Fibroblast of lung (primary cell): ENCODE measurements around the gene GPC3. TPM values are rescaled to one million over a fixed set of nuclear protein-coding genes. Genes with fewer than 3 reads are reported as not detected.

Experiments
- DNase-seq, 2 donors: peaks; one replicate each; pipeline versions ENCODE4 v3.0.0 to v3.0.0-alpha.2; 2010; ENCODE audit warnings: low read depth in 2 of 2
- H2AFZ ChIP-seq: 2 replicates; pipeline ENCODE4 v1.5.1; 2012; ENCODE audit warnings: low read length, control low read depth, inconsistent platforms
- H3K27ac ChIP-seq: 2 replicates; pipeline ENCODE4 v1.5.1; 2011; ENCODE audit warnings: low read length, control low read depth; ENCODE audit not compliant: insufficient read depth
- H3K27me3 ChIP-seq: 2 replicates; pipeline ENCODE4 v1.5.1; 2011; ENCODE audit warnings: mild to moderate bottlenecking, low read length; ENCODE audit not compliant: control insufficient read depth, insufficient read depth
- H3K36me3 ChIP-seq: 2 replicates; pipeline ENCODE4 v1.5.1; 2011; ENCODE audit warnings: low read length; ENCODE audit not compliant: control insufficient read depth, insufficient read depth
- H3K4me1 ChIP-seq: 2 replicates; pipeline ENCODE4 v1.5.1; 2011; ENCODE audit warnings: low read length; ENCODE audit not compliant: control insufficient read depth, insufficient read depth; ENCODE audit errors: extremely low read depth
- H3K4me2 ChIP-seq: 2 replicates; pipeline ENCODE4 v1.5.1; 2011; ENCODE audit warnings: low read length, control low read depth; ENCODE audit not compliant: insufficient read depth; ENCODE audit errors: extremely low read depth
- H3K4me3 ChIP-seq, 4 experiments: fragments of 200-600 bp in 1 of 4; sonication (generic) in 1 of 4; replicated peaks in 1 of 4; 2 replicates each; pipeline ENCODE4 v1.5.1; 2011 to 2016; ENCODE audit warnings: low read length in 4 of 4, low read depth in 3 of 4, mild to moderate bottlenecking in 3 of 4, control low read depth in 2 of 4, inconsistent platforms in 1 of 4, mixed read lengths in 1 of 4; ENCODE audit not compliant: insufficient read depth in 1 of 4; ENCODE audit errors: control extremely low read depth in 1 of 4
- H3K79me2 ChIP-seq: 2 replicates; pipeline ENCODE4 v1.5.1; 2012; ENCODE audit warnings: mild to moderate bottlenecking, low read length, inconsistent platforms; ENCODE audit not compliant: control insufficient read depth, insufficient read depth
- H3K9ac ChIP-seq: 2 replicates; pipeline ENCODE4 v1.5.1; 2011; ENCODE audit warnings: mild to moderate bottlenecking, low read length, control low read depth; ENCODE audit not compliant: insufficient read depth
- H3K9me3 ChIP-seq: 2 replicates; pipeline ENCODE4 v1.5.1; 2012; ENCODE audit warnings: low read depth, low read length; ENCODE audit not compliant: control insufficient read depth, insufficient read depth
- H4K20me1 ChIP-seq: 2 replicates; pipeline ENCODE4 v1.5.1; 2011; ENCODE audit warnings: low read length; ENCODE audit not compliant: control insufficient read depth, insufficient read depth; ENCODE audit errors: extremely low read depth
- EZH2 ChIP-seq: IDR thresholded peaks from 2 replicates; pipeline ENCODE4 v1.5.1; 2012; ENCODE audit warnings: low read length, control low read depth, mild to moderate bottlenecking; ENCODE audit errors: missing control alignments
- polyA plus RNA-seq, 2 donors: library from polyadenylated mRNA; depleted of rRNA in 1 of 2; stranded (reverse) in 1 of 2; unstranded in 1 of 2; fragments of >200 nt; gene quantifications; 2 replicates each; pipeline ENCODE4 v1.2.1, GENCODE V29; 2011 to 2012; ENCODE audit warnings: missing spikeins in 1 of 2
- total RNA-seq: library from RNA; depleted of rRNA; stranded (reverse); fragments of >200 nt; gene quantifications from 2 replicates; pipeline ENCODE4 v1.2.1, GENCODE V29; 2014
- TF ChIP-seq, protein P1 (sequence below), 2 donors: IDR thresholded peaks in 1 of 2; conservative IDR thresholded peaks in 1 of 2; 1 replicate in 1 of 2; 2 replicates in 1 of 2; pipeline ENCODE4 v1.5.1; 2011 to 2012; ENCODE audit warnings: low read length in 2 of 2, control low read depth in 1 of 2, inconsistent platforms in 1 of 2, low read depth in 1 of 2, mild to moderate bottlenecking in 1 of 2

The GPC3 gene
- total and polyA plus RNA-seq, 2 donors (not counting 1 experiment from before 2014, with no cell fraction given): 6.4 to 7.1 TPM

DNA sequence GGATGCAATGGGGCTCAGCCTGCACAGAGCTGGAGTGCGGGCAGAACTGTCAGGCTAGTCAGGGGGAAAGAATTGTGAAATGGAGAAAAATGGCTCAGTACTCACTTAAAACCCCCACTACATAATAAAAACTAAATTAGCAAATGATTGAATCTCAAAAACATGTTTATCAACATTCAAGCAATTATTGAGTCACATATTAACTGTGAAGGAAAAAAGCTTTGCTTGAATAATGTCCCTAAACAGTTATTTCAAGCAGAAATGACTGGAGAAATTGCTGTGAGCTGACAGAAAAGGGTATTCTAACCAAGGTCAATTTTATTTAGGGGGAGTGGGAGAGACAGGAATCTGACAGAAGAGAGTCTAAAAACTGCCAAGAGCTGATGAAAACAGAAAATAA, 37.4 kb downstream of the GPC3 start:
- Histone ChIP-seq H3K79me2 (no peaks in the 10 kb centered on the region), H4K20me1 (no peaks in the 10 kb centered on the region), H3K4me3 (no peak overlapping the region), H3K4me1 (no peaks in the 10 kb centered on the region), H3K9me3 (no peaks in the 10 kb centered on the region), H3K9ac (no peak overlapping the region), H3K36me3 (no peaks in the 10 kb centered on the region), H3K27me3 (no peaks in the 10 kb centered on the region), H3K4me2 (no peak overlapping the region), H2AFZ (no peak overlapping the region), H3K27ac (no peak overlapping the region)
- no peak for TF ChIP-seq EZH2
- TF ChIP-seq, protein P1, sequence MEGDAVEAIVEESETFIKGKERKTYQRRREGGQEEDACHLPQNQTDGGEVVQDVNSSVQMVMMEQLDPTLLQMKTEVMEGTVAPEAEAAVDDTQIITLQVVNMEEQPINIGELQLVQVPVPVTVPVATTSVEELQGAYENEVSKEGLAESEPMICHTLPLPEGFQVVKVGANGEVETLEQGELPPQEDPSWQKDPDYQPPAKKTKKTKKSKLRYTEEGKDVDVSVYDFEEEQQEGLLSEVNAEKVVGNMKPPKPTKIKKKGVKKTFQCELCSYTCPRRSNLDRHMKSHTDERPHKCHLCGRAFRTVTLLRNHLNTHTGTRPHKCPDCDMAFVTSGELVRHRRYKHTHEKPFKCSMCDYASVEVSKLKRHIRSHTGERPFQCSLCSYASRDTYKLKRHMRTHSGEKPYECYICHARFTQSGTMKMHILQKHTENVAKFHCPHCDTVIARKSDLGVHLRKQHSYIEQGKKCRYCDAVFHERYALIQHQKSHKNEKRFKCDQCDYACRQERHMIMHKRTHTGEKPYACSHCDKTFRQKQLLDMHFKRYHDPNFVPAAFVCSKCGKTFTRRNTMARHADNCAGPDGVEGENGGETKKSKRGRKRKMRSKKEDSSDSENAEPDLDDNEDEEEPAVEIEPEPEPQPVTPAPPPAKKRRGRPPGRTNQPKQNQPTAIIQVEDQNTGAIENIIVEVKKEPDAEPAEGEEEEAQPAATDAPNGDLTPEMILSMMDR (conservative IDR thresholded peaks at IDR 0.05 in 1 of 2, IDR thresholded peaks at IDR 0.05 in 1 of 2; ENCODE audit: low read depth in 1 of 2, low read length in 2 of 2): no peak
- DNase-seq: no peak

DNA sequence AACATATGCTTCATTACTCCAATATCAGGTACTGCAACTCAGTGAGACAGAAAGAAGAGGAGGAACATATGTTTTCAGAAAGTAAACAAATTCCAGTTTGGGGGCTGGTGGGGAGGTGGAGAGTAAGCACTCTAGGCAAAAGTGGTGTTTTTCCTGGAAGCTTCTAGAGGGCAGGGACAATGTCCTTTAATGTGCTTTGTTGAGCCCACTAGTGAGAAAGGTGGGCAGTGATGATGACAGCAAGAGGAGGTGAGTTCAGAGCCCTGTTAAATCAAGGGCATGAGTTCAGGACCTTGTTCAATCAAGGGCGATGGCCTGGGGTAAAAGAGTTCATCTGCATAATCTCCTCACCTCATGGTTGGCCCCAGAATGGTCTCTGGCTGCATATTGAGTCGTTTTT, 38.4 kb downstream of the GPC3 start:
- no peaks in the 10 kb centered on the region for H4K20me1 ChIP-seq
- DNase-seq: no peak
- no peaks in the 10 kb centered on the region for H3K9me3 ChIP-seq
- no peaks in the 10 kb centered on the region for H3K4me1 ChIP-seq
- H3K27me3 ChIP-seq: no peaks in the 10 kb centered on the region
- no peaks in the 10 kb centered on the region for H3K36me3 ChIP-seq
- H3K27ac ChIP-seq: no peak overlapping the region
- no peak overlapping the region for H3K4me3 ChIP-seq
- no peak for TF ChIP-seq EZH2
- TF ChIP-seq, protein P1 (conservative IDR thresholded peaks at IDR 0.05 in 1 of 2, IDR thresholded peaks at IDR 0.05 in 1 of 2; ENCODE audit: low read depth in 1 of 2, low read length in 2 of 2): no peak
- H3K4me2 ChIP-seq: no peak overlapping the region
- H3K9ac ChIP-seq: no peak overlapping the region
- no peaks in the 10 kb centered on the region for H3K79me2 ChIP-seq
- H2AFZ ChIP-seq: no peak overlapping the region

DNA sequence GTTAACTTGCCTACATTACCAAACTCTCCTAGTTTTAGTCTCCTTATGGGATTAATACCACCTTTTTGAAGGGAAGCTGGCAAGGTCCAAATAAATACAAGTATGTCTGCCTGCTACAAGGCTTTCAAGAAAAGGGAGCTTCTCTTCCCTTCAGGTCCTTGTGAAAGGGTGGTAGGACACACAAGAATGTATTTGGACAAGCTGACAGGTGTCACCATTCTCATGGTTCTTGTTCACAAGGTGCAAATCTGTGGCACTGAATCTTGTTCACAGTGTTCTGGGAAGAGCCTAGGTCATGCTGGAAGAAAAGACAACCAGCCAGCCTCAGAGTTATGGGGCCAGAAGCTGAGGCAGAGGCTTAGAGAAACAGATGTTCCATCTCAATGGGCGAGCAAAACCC, 41.9 kb downstream of the GPC3 start:
- H2AFZ ChIP-seq: no peak overlapping the region
- no peak overlapping the region for H3K4me2 ChIP-seq
- no peaks in the 10 kb centered on the region for H4K20me1 ChIP-seq
- H3K9ac ChIP-seq: no peak overlapping the region
- H3K79me2 ChIP-seq: no peaks in the 10 kb centered on the region
- no peaks in the 10 kb centered on the region for H3K9me3 ChIP-seq
- no peak for TF ChIP-seq EZH2
- TF ChIP-seq, protein P1 (conservative IDR thresholded peaks at IDR 0.05 in 1 of 2, IDR thresholded peaks at IDR 0.05 in 1 of 2; ENCODE audit: low read depth in 1 of 2, low read length in 2 of 2): no peak
- no peaks in the 10 kb centered on the region for H3K4me1 ChIP-seq
- H3K4me3 ChIP-seq: no peak overlapping the region
- no peak for DNase-seq
- no peaks in the 10 kb centered on the region for H3K36me3 ChIP-seq
- no peak overlapping the region for H3K27ac ChIP-seq
- H3K27me3 ChIP-seq: no peaks in the 10 kb centered on the region
